Activated CD4-positive, alpha-beta T cell treated with anti-CD3 and anti-CD28 coated beads, Interleukin-2, amount 50 U/mL, for 24 hours (primary cell): Measurements from ENCODE around the gene RANBP2.
"Not testable (repeated sequence)": the region's sequence is repeated elsewhere in the genome, so short reads cannot be mapped to it uniquely, and the experiment has no call there.

Experiments
- DNase-seq, 2 donors: peaks; one replicate each; pipeline ENCODE4 v3.0.0-alpha.2; 2020; ENCODE audit warnings: low read depth in 1 of 2, low spot score in 1 of 2

Gene RANBP2

DNA sequence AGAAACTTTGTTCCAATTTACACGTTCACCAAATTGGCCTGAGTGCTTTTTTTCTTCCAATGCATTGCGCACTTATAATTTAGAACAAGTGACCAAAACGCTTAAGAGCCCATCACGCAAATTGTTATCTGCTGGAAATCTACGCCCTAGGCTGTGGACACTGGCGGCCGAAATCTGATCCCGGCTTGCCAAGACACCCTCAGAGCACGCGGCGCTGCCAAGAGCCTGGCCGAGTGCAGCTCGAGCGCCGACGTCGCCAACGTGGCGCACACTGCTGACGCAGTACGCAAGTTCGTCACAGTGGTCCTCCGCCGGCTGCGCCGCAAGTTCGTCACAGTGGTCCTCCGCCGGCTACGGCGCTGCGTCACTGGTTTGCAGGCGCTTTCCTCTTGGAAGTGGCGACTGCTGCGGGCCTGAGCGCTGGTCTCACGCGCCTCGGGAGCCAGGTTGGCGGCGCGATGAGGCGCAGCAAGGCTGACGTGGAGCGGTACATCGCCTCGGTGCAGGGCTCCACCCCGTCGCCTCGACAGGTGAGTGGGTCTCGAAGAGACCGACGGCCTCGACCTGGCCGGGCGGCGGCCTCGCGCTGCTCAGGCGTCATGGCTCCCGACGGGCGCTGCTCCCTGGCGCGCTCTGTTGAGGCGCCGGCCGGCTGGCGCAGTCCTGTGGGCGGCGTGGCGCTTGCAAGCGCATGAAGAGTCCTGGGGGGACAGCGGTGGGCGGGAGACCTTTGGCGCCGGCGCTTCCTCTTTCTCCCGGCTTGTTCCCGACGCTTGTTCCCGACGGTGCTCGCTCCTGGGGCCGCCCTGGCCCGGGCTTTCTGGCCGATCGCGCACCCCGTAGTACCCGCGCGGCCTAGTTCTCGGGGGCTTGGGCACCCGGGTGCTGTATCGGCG is at the start of gene RANBP2:
Gene RANBP2 (plus strand): TSS at position 334 of the 896 bp plus-strand sequence. CDS start 125 bp downstream, at position 459.
- peak; percentile 89 for DNase-seq

DNA sequence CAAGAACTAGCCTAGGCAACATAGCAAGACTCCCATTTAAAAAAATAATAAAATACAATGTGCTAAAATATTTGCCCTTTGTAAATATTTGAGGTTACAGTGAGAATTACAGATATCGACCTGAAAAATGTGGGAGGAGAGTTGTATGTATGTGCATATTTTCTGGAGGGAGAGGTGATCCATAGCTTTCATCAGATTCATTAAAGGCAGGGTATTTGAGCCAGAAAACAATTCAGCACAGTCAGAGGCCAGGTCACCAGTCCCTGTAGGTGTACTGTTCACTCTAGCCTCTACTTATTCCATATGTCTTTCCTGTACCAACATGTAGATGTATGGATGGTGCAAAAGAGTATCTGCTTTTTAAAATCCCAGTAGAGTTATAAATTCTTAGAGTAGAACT is 49.0 kb upstream of the RANBP2 start:
- DNase-seq, result not testable (repeated sequence)

DNA sequence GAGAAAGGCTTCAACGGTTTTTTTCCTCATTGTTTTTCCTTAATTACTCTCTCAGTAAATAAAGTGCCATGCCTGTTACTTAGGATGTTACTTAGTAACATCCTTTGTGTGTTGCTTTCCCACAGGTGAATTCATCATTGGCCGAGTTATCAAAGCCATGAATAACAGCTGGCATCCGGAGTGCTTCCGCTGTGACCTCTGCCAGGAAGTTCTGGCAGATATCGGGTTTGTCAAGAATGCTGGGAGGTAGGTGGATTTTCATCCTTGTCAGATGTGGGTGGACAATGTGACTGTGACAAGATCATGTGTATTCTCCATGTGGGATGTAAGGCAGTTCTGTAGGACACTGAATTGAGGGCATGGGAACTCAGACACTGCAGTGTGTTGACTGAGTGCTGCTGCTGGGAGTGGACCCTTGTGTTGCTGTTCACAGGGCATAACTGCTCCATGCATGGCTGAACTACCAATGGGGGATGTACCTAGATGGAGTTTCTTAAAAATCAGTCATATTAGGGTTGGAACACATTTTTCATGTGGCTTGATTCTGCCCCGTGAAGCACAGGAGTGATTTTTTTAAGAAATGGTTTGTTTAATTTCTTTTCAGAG is 47.0 kb upstream of the RANBP2 start:
- not testable (repeated sequence) for DNase-seq

DNA sequence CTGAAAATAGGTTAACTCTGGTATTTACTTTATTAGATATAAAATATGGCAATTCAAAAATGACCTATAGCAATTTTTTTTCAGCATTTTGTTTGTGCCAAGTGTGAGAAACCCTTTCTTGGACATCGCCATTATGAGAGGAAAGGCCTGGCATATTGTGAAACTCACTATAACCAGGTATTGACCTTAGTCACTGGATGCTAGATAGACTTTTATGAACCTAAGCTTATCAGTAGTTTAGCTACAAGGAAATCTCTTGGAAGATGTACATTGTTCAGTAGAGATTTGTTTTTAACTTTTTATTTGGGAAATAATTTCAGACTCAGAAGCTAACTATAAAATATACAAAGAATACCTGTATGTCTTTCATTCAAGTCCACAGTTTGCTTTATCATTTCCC is 42.8 kb upstream of the RANBP2 start:
- not testable (repeated sequence) for DNase-seq

GRCh38 chr2:108677239-108677744 is 42.0 kb upstream of the RANBP2 start:
- DNase-seq, result not testable (repeated sequence)

- DNase-seq, result not testable (repeated sequence)
These were observed 41.1 kb upstream of the RANBP2 start for GRCh38 chr2:108678198-108678651.

DNA sequence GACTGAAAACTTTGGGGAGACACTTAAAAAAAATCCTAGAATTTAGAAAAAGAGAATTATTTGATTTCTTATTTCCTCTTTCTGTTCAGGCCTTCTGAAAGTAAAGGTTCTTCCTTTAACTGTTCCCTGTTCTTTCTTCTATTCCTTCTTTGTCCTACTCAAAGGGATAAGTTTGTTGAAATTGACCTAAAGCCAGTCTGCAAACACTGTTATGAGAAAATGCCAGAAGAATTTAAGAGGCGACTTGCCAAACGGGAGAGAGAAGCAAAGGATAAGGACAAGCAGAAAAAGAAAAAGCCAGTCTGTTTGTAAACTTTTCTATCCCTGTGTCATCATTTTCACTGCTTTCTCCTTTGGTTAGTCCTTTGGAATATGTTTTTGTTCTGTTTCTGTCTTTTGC is 38.5 kb upstream of the RANBP2 start:
- not testable (repeated sequence) for DNase-seq

- DNase-seq, result not testable (repeated sequence)
These were observed 30.2 kb upstream of the RANBP2 start for GRCh38 chr2:108688818-108689756.

- DNase-seq, result not testable (repeated sequence)
These were observed 29.3 kb upstream of the RANBP2 start for GRCh38 chr2:108690001-108690400.

- no peak for DNase-seq
These were observed 27.8 kb upstream of the RANBP2 start for GRCh38 chr2:108691447-108691846.

GRCh38 chr2:108701208-108701607 is 18.1 kb upstream of the RANBP2 start:
- DNase-seq, result no peak

DNA sequence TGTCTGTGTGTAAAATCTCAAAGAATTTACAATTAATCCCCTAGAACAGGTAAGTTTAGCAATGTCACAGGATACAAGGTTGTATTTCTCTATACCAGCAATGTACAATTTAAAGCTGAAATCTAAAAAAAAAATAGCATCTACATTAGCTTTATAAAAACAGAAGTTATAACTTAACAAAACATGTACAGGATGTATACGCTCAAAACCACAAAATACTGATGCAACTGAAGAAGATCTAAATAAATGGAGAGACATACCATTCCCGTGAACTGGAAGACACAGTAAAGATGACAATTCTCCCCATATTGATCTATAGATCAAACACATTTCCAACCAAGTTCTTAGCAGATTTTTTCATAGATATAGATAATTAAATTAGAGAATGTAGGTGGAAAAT is 17.5 kb upstream of the RANBP2 start:
- DNase-seq, result no peak

DNA sequence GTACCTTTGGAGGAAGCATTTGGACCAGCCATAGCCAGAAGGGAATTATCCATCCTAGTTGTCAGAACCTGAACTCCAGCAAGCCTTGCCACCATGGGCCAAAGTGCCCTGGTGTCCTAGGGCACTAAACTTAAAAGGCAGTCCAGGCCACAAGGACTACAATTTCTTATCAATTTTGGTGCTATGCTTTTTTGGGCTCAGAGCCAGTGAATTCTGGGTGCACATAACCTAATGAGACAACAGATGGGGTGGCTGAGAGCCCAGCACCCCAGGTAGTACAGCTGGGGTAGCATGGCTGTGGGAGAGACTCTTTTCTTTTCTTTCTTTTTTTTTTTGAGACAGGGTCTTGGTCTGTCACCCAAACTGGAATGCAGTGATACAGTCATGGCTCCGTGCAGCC is 14.4 kb upstream of the RANBP2 start:
- DNase-seq, result no peak

DNA sequence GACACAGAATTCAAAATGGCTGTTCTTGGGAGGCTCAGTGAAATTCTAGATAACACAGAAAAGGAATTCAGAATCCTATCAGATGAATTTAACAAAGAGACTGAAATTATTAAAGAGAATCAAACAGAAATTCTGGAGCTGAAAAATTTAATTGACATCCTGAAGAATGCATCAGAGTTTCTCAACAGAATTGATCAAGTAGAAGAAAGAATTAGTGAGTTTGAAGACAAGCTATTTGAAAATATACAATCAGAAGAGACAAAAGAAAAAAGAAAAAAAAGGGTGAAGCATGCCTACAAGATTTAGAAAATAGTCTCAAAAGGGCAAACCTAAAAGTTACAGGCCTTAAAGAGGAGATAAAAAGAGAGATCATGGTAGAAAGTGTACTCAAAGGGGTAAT is 12.0 kb upstream of the RANBP2 start:
- DNase-seq, result no peak

DNA sequence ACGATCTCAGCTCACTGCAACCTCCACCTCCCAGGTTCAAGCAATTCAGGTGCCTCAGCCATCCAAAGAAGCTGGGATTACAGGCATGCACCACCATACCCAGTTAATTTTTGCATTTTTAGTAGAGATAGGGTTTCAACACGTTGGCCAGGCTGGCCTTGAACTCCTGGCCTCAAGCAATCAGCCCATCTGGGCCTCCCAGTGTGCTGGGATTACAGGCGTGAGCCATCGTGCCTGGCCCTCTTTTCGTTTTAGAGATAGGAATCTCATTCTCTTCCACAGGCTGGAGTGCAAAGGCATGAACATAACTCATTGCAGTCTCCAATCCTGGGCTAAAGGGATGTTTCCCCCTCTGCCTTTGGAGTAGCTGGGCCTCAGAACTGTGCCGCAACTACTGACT is 2.3 kb upstream of the RANBP2 start:
- not testable (repeated sequence) for DNase-seq

- DNase-seq, result not testable (repeated sequence)
These were observed 6.8 kb downstream of the RANBP2 start for GRCh38 chr2:108726048-108726447.

DNA sequence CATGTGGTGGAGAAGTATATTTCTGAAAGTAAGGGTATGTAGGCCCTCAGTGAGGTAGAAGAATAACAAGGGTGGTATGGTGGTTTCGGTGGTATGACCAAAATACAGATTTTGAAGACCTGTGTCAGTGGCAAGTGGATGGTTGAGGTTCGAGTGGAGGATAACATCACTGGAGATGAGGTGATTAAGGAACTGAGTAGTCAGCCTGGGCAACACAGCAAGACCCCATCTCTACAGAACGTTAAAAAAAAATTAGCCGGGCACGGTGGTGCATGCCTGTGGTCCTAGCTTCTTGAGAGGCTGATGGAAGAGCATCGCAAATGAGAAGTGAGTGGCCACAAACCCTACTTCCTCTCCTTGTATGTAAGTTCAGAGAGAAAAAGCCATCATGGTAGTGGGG is 15.4 kb downstream of the RANBP2 start:
- DNase-seq, result not testable (repeated sequence)

- DNase-seq, result not testable (repeated sequence)
These were observed 38.7 kb downstream of the RANBP2 start for GRCh38 chr2:108757973-108758372.

DNA sequence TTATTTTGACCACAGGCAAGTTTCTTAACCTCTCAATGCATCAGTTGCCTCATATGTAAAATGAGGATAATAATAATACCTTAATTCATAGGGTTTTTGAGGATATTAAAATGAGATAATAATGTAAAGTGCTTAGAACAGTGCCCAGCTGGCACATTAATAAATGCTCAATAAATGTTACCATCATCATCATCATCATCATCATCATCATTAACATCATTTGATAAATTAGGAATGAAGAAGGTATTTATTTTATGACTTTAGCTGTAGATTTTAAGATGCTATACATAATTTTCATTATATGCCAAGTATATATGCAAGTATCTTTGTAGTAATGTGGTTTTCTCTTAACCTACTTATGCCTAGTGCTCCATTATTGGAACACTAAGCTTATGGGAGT is 43.3 kb downstream of the RANBP2 start:
- DNase-seq, result not testable (repeated sequence)

GRCh38 chr2:108766671-108767070 is 47.4 kb downstream of the RANBP2 start:
- not testable (repeated sequence) for DNase-seq

GRCh38 chr2:108767859-108768258 is 48.6 kb downstream of the RANBP2 start:
- not testable (repeated sequence) for DNase-seq
